IPS-NIHi7 (cell line): Measurements from ENCODE around the gene USF2.
"Not testable (repeated sequence)": the region's sequence is repeated elsewhere in the genome, so short reads cannot be mapped to it uniquely, and the experiment has no call there.

Experiments
- DNase-seq: peaks from one replicate; pipeline ENCODE4 v3.0.0; 2012; ENCODE audit warnings: mixed read lengths; ENCODE audit errors: extremely low spot score

The USF2 gene

GRCh38 chr19:35268536-35269437 is at the start of gene USF2:
Gene USF2 (plus strand): TSS chr19:35268962. CDS start chr19:35269102, 140 bp downstream.
- DNase-seq = peak; percentile 70

GRCh38 chr19:35219008-35219407 is 49.8 kb upstream of the USF2 start:
- DNase-seq = no peak

- no peak for DNase-seq
These were observed 48.3 kb upstream of the USF2 start for GRCh38 chr19:35220315-35220921.

- DNase-seq = not testable (repeated sequence)
These were observed 47.7 kb upstream of the USF2 start for GRCh38 chr19:35220973-35221590.

- no peak for DNase-seq
These were observed 46.3 kb upstream of the USF2 start for GRCh38 chr19:35222373-35223015.

- DNase-seq = no peak
These were observed 45.5 kb upstream of the USF2 start for GRCh38 chr19:35223084-35223790.

- DNase-seq = no peak
These were observed 44.8 kb upstream of the USF2 start for GRCh38 chr19:35223862-35224505.

- DNase-seq = peak; percentile 62
These were observed 43.8 kb upstream of the USF2 start for GRCh38 chr19:35224681-35225571.

- no peak for DNase-seq
These were observed 42.8 kb upstream of the USF2 start for GRCh38 chr19:35225951-35226350.

- DNase-seq = no peak
These were observed 42.0 kb upstream of the USF2 start for GRCh38 chr19:35226748-35227147.

GRCh38 chr19:35228177-35228930 is 40.4 kb upstream of the USF2 start, which contains the start of gene FAM187B:
Gene FAM187B (minus strand): TSS chr19:35228739. CDS start chr19:35228680, 59 bp downstream.
- no peak for DNase-seq

GRCh38 chr19:35229601-35230000 is 39.2 kb upstream of the USF2 start:
- no peak for DNase-seq

- no peak for DNase-seq
These were observed 36.7 kb upstream of the USF2 start for GRCh38 chr19:35231956-35232645.

GRCh38 chr19:35232912-35233311 is 35.9 kb upstream of the USF2 start:
- no peak for DNase-seq

- DNase-seq = no peak
These were observed 31.9 kb upstream of the USF2 start for GRCh38 chr19:35236638-35237400.

- not testable (repeated sequence) for DNase-seq
These were observed 29.2 kb upstream of the USF2 start for GRCh38 chr19:35239597-35239996.

- no peak for DNase-seq
These were observed 28.4 kb upstream of the USF2 start for GRCh38 chr19:35240327-35240726.

- DNase-seq = no peak
These were observed 27.3 kb upstream of the USF2 start for GRCh38 chr19:35241417-35241816.
